ENCODE results near the gene OR2G2. TPM values are rescaled to one million over a fixed set of nuclear protein-coding genes. Genes with fewer than 3 reads are reported as not detected.

OR2G2 gene
- total RNA-seq, 1 experiment from 2014 or later, result not detected

GRCh38 chr1:247552231-247552630, 35.9 kb upstream of the OR2G2 start:
- BruUV-seq (replicated peaks), result no TSS peak
- TF ChIP-seq, protein P1, sequence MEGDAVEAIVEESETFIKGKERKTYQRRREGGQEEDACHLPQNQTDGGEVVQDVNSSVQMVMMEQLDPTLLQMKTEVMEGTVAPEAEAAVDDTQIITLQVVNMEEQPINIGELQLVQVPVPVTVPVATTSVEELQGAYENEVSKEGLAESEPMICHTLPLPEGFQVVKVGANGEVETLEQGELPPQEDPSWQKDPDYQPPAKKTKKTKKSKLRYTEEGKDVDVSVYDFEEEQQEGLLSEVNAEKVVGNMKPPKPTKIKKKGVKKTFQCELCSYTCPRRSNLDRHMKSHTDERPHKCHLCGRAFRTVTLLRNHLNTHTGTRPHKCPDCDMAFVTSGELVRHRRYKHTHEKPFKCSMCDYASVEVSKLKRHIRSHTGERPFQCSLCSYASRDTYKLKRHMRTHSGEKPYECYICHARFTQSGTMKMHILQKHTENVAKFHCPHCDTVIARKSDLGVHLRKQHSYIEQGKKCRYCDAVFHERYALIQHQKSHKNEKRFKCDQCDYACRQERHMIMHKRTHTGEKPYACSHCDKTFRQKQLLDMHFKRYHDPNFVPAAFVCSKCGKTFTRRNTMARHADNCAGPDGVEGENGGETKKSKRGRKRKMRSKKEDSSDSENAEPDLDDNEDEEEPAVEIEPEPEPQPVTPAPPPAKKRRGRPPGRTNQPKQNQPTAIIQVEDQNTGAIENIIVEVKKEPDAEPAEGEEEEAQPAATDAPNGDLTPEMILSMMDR (IDR thresholded peaks at IDR 0.05; ENCODE audit: unreplicated experiment), result no peak
- CTCF ChIA-PET, result no interaction called here

GRCh38 chr1:247557926-247558674, 30.1 kb upstream of the OR2G2 start:
- peaks cover 17% of the 10 kb centered on the region for H3K9me3 Mint-ChIP-seq (ENCODE audit: low read depth, unreplicated experiment)
- intact Hi-C loops (cut with micrococcal nuclease; ENCODE audit: unreplicated experiment), result no loop called here
- no peaks in the 10 kb centered on the region for H3K27me3 Mint-ChIP-seq (ENCODE audit: unreplicated experiment)
- no TSS peak for BruUV-seq (replicated peaks)
- H3K27ac Mint-ChIP-seq (ENCODE audit: unreplicated experiment), result no peak overlapping the region
- CTCF ChIA-PET, result no interaction called here
- no peak for DNase-seq
- H3K36me3 Mint-ChIP-seq (ENCODE audit: insufficient read depth, unreplicated experiment), result no peaks in the 10 kb centered on the region
- no peak overlapping the region for H3K4me3 Mint-ChIP-seq (ENCODE audit: low read depth, unreplicated experiment)
- TF ChIP-seq, protein P1 (IDR thresholded peaks at IDR 0.05; ENCODE audit: unreplicated experiment), result no peak
- no peaks in the 10 kb centered on the region for H3K4me1 Mint-ChIP-seq (ENCODE audit: low read depth, unreplicated experiment)

More at GRCh38 chr1:247552231-247552630, 35.9 kb upstream of the OR2G2 start:
- intact Hi-C loops (cut with micrococcal nuclease; ENCODE audit: unreplicated experiment), result no loop called here
- Mint-ChIP-seq H3K4me3 (ENCODE audit: low read depth, unreplicated experiment) (no peak overlapping the region), H3K27me3 (ENCODE audit: unreplicated experiment) (no peaks in the 10 kb centered on the region), H3K27ac (ENCODE audit: unreplicated experiment) (no peak overlapping the region), H3K9me3 (ENCODE audit: low read depth, unreplicated experiment) (peaks cover 32% of the 10 kb centered on the region), H3K4me1 (ENCODE audit: low read depth, unreplicated experiment) (no peaks in the 10 kb centered on the region), H3K36me3 (ENCODE audit: insufficient read depth, unreplicated experiment) (no peaks in the 10 kb centered on the region)
- no peak for DNase-seq

DNA sequence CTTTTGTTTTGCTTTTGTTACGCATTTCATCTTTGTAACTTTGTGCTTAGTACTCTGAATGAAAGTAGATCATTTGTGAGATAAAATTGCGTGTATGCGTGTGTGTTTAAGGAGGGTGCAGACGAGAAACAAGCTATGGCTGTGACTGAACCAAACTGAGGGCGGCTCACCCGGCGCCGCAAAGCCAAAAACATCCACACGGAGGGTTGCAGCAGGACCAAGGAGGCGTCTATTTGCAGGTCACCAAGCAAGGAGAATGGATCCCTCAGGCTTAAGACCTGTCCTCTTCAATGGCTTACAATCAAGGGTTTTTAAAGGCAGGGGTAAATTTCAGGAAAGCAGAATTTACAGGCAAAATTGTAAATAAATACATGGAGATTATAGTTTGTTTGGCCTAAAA, 26.4 kb upstream of the OR2G2 start:
- H3K4me3 Mint-ChIP-seq (ENCODE audit: low read depth, unreplicated experiment), result no peak overlapping the region
- no TSS peak for BruUV-seq (replicated peaks)
- H3K4me1 Mint-ChIP-seq (ENCODE audit: low read depth, unreplicated experiment), result no peaks in the 10 kb centered on the region
- peaks cover 15% of the 10 kb centered on the region for H3K9me3 Mint-ChIP-seq (ENCODE audit: low read depth, unreplicated experiment)
- CTCF ChIA-PET, result no interaction called here
- H3K27ac Mint-ChIP-seq (ENCODE audit: unreplicated experiment), result no peak overlapping the region
- TF ChIP-seq, protein P1 (IDR thresholded peaks at IDR 0.05; ENCODE audit: unreplicated experiment), result no peak
- no peaks in the 10 kb centered on the region for H3K36me3 Mint-ChIP-seq (ENCODE audit: insufficient read depth, unreplicated experiment)
- DNase-seq, result no peak
- no peaks in the 10 kb centered on the region for H3K27me3 Mint-ChIP-seq (ENCODE audit: unreplicated experiment)
- intact Hi-C loops (cut with micrococcal nuclease; ENCODE audit: unreplicated experiment), result no loop called here

DNA sequence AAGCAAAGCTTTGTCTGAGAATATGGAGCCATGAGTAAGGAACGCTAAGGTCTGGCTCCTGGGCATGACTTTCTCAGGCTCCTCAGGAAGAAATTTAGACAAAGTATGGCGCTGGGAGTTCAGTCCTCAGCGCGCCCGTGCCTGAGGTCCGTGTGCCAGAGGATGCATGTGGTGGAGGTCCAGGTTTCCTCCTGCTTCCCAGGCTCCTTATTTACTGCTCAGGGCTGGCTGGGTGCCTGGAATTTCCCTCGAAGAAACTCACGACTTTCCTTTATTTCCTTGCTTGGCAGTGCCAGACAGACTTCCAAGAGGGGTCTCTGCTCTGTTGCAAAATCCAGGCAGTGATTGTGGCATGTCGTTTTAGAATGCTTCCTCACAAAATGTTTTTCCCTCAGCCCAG, 26.0 kb upstream of the OR2G2 start:
- CTCF ChIA-PET, result no interaction called here
- Mint-ChIP-seq H3K27ac (ENCODE audit: unreplicated experiment) (no peak overlapping the region), H3K9me3 (ENCODE audit: low read depth, unreplicated experiment) (peaks cover 11% of the 10 kb centered on the region), H3K27me3 (ENCODE audit: unreplicated experiment) (no peaks in the 10 kb centered on the region), H3K4me1 (ENCODE audit: low read depth, unreplicated experiment) (no peaks in the 10 kb centered on the region), H3K36me3 (ENCODE audit: insufficient read depth, unreplicated experiment) (no peaks in the 10 kb centered on the region), H3K4me3 (ENCODE audit: low read depth, unreplicated experiment) (no peak overlapping the region)
- BruUV-seq (replicated peaks), result no TSS peak
- TF ChIP-seq, protein P1 (IDR thresholded peaks at IDR 0.05; ENCODE audit: unreplicated experiment), result no peak
- DNase-seq, result no peak
- intact Hi-C loops (cut with micrococcal nuclease; ENCODE audit: unreplicated experiment), result no loop called here

Data from Calu3 (cell line).